ENCODE data around the gene CYB5R3. TPM values are rescaled to one million over a fixed set of nuclear protein-coding genes. Genes with fewer than 3 reads are reported as not detected.
"Not testable (repeated sequence)": the region's sequence is repeated elsewhere in the genome, so short reads cannot be mapped to it uniquely, and the experiment has no call there.

Gene CYB5R3
- polyA plus RNA-seq, 3 donors from 2014 or later, result 52.2 to 117 (median 77.7) TPM

GRCh38 chr22:42581762-42582716 lies 67.2 kb downstream of the CYB5R3 start:
- Mint-ChIP-seq H3K36me3 (peaks cover 3 to 17% (median 9%) of the 10 kb centered on the region in 3 donors), H3K4me1 (peaks cover 16 to 20% of the 10 kb centered on the region in 2 donors), H3K27me3 (ENCODE audit: low read depth in 3 of 3) (peaks cover 2 to 3% (median 3%) of the 10 kb centered on the region in 3 donors), H3K9me3 (no peaks in the 10 kb centered on the region), H3K4me3 (peak overlapping the region; percentile 86 to 90 (median 87)), H3K27ac (peak overlapping the region; percentile 79 to 88 (median 82))
- DNase-seq, result peak; percentile 75 to 77 (median 75)

DNA sequence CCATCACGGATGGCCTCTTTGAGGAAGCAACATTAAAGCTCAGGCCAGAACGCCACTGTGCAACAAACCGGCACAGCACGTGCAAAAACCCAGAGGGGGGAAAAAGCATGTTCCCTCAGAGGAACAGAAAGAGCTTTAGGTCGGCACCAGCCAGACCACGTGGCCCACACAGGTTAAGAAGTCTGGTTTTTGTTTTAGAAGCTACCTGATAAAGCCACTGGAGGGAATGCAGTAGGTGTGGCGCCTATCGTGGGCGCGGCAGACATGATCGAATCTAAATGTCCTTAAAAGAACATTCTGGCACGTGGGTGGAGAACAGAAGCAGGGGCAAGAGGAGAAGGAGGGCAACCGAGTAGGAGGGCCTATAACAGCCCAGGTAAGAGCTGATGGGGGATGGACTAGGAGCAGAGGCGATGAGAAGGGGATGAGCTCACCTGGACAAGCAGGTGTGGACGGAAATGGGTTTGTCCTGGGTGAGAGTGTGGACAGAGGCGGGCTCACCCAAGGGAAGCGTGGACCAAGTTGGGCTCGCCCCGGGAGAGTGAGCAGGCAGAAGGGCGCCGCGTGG lies 67.9 kb downstream of the CYB5R3 start:
- H3K27me3 Mint-ChIP-seq (ENCODE audit: low read depth in 3 of 3); H3K9me3 Mint-ChIP-seq; DNase-seq: not testable (repeated sequence)
- Mint-ChIP-seq H3K4me3 (peak overlapping the region; percentile 92 to 96 (median 95)), H3K27ac (peak overlapping the region; percentile 72 to 94 (median 88)), H3K4me1 (peaks cover 16 to 20% of the 10 kb centered on the region in 2 donors), H3K36me3 (peaks cover 3 to 11% (median 4%) of the 10 kb centered on the region in 3 donors)

DNA sequence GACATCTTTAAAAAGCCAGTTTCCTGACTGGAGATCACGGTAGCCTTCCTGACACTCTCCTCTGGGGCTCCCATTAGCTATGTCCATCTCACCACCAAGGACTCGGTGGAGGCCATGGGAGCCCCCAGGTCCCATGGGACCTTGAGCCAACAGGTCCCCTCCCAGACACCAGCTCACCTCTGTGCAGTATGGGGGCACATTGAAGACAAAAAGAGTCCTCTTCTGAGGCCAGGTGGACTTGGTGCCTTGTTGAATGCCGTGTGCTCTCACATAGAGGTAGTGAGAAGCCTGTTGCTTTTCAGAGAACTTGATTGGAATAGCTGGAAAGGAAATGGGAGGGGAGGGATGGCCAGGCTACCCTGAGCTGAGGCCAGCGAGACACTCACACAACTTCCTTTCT lies 69.2 kb downstream of the CYB5R3 start:
- not testable (repeated sequence) for DNase-seq; H3K9me3 Mint-ChIP-seq; H3K36me3 Mint-ChIP-seq; H3K27me3 Mint-ChIP-seq (ENCODE audit: low read depth in 3 of 3)
- Mint-ChIP-seq H3K4me3 (peak overlapping the region in 3 of 5 donors; percentile 44 to 51 (median 51)), H3K4me1 (peaks cover 16 to 20% of the 10 kb centered on the region in 2 donors), H3K27ac (peak overlapping the region in 1 of 6 donors; percentile 50)

DNA sequence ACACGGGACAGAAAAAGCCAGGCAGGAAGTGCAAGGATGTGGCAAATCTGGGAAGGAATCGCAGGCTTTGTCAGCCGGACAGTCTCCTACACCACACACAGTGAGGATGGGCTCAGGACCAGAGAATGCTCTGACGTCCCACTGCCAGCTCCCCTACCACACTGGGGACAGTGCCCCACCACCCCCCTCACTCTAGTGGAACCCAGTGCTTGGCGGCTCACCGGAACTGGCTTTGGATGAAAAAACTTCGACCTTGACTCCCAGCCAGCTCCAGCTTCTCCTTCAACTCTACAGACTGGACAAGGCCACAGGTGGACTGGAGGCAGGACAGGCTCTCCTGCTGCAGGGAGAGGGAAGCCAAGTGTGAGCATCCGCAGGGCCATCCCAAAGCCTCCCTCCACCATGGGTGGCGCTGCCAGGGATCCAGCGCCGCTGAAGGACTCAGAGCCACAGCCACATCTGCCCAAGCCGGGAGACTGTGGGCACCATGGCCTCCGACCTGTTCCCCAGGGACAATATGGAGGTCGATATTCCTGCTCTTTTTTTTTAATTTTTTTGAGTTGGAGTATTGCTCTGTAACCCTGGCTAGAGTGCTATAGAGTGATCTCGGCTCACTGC lies 71.5 kb downstream of the CYB5R3 start:
- Mint-ChIP-seq H3K4me1 (peaks cover 14 to 16% of the 10 kb centered on the region in 2 donors), H3K36me3 (peaks cover 0 to 3% (median 0%) of the 10 kb centered on the region in 3 donors), H3K9me3 (no peaks in the 10 kb centered on the region), H3K27ac (no peak overlapping the region), H3K4me3 (no peak overlapping the region), H3K27me3 (ENCODE audit: low read depth in 3 of 3) (peaks cover 0 to 3% (median 2%) of the 10 kb centered on the region in 3 donors)
- DNase-seq, result no peak

DNA sequence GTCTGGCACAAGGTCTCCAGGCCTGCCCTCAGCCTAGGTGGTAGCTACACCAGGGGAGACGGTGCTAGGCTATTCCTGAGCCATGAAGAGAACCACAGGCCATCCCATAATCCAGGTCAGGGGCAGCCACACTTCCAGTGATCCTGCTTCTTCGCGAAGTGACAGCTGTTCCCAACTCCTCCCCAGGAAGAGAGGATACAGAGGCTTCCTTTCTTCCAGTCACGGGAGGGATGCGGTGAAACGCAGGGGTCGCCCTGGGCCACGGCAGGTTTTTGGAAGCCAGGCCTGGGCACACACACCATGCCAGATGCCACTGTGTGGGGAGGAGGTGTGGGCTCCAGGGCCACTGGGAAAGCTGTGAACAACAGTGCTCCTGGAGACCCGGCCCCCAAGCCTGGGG lies 72.1 kb downstream of the CYB5R3 start:
- not testable (repeated sequence) for DNase-seq; H3K27ac Mint-ChIP-seq; H3K27me3 Mint-ChIP-seq (ENCODE audit: low read depth in 3 of 3); H3K36me3 Mint-ChIP-seq; H3K4me3 Mint-ChIP-seq; H3K9me3 Mint-ChIP-seq
- peaks cover 9 to 12% of the 10 kb centered on the region in 2 donors for H3K4me1 Mint-ChIP-seq

DNA sequence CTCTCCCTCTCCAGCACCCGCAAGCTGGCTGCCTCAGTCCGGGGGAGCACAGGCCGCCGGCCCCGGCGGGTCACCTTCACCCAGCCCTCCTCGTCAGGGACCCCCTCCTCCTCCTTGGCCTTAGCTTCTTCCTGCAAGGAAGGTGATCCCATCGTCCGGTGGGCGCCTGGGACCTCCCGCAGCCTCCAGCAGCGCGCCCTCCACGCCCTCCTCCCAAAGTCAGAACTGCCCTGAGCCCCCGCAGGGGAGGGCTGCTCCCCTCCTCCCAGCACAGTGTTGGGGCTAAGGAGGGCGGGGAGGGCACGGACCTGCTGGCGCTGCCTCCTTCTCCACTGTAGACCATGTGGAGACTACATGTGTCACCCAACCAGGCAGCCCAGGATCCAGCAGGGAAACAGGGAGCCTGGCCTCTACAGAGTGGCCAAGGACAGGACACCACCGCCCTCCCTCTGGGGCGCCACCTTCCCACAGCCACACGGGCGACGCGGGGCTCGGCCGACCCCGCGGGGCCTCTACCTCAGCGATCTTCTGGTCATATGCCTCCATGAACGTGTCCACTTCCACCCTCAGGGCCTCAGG lies 73.1 kb downstream of the CYB5R3 start:
- H3K9me3 Mint-ChIP-seq; H3K4me1 Mint-ChIP-seq; DNase-seq; H3K27ac Mint-ChIP-seq; H3K36me3 Mint-ChIP-seq; H3K27me3 Mint-ChIP-seq (ENCODE audit: low read depth in 3 of 3); H3K4me3 Mint-ChIP-seq: not testable (repeated sequence)

GRCh38 chr22:42574468-42574867 lies 74.7 kb downstream of the CYB5R3 start:
- not testable (repeated sequence) for H3K4me1 Mint-ChIP-seq; H3K4me3 Mint-ChIP-seq; H3K36me3 Mint-ChIP-seq; DNase-seq; H3K27ac Mint-ChIP-seq; H3K9me3 Mint-ChIP-seq; H3K27me3 Mint-ChIP-seq (ENCODE audit: low read depth in 3 of 3)

GRCh38 chr22:42574046-42574445 lies 75.1 kb downstream of the CYB5R3 start:
- not testable (repeated sequence) for H3K4me3 Mint-ChIP-seq; DNase-seq; H3K4me1 Mint-ChIP-seq; H3K27me3 Mint-ChIP-seq (ENCODE audit: low read depth in 3 of 3); H3K9me3 Mint-ChIP-seq; H3K27ac Mint-ChIP-seq; H3K36me3 Mint-ChIP-seq

- H3K27me3 Mint-ChIP-seq (ENCODE audit: low read depth in 3 of 3); H3K27ac Mint-ChIP-seq; H3K36me3 Mint-ChIP-seq; H3K4me1 Mint-ChIP-seq; H3K4me3 Mint-ChIP-seq; H3K9me3 Mint-ChIP-seq; DNase-seq: not testable (repeated sequence)
These were observed 78.1 kb downstream of the CYB5R3 start for GRCh38 chr22:42571068-42571467.

DNA sequence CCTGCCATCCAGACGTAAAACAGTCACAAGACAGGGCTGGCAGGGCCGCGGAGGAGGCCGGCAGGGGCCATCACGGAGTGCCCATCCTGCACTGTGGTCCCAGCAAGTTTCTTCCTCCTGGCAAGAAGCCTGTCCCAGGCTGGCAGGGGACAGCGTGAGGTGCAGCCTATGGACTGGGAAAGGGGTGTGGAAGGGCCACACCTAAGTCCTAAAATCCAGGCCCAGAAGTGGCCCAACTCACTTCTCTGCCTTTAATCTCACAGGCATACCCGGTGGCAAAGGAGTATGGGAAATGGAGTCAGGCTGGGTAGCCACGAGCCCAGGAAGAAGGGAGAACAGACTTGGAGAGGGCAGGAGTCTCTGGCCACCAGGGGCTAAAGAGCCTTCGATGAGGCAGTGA lies 78.6 kb downstream of the CYB5R3 start:
- H3K27me3 Mint-ChIP-seq (ENCODE audit: low read depth in 3 of 3); H3K4me3 Mint-ChIP-seq; H3K4me1 Mint-ChIP-seq; DNase-seq; H3K27ac Mint-ChIP-seq; H3K36me3 Mint-ChIP-seq; H3K9me3 Mint-ChIP-seq: not testable (repeated sequence)

- not testable (repeated sequence) for H3K27me3 Mint-ChIP-seq (ENCODE audit: low read depth in 3 of 3); DNase-seq; H3K4me3 Mint-ChIP-seq; H3K27ac Mint-ChIP-seq; H3K4me1 Mint-ChIP-seq; H3K36me3 Mint-ChIP-seq; H3K9me3 Mint-ChIP-seq
These were observed 81.2 kb downstream of the CYB5R3 start for GRCh38 chr22:42567950-42568349.
